HepG2 (cell line): ENCODE measurements around the gene PPP1R14D. TPM values are rescaled to one million over a fixed set of nuclear protein-coding genes. Genes with fewer than 3 reads are reported as not detected.

Source experiments
- MBNL3 ChIP-seq: fragments of 250-450 bp; sonication (Bioruptor Pico); conservative IDR thresholded peaks from 2 replicates; pipeline ENCODE4 v1.8.0; 2022; ENCODE audit warnings: mild to moderate bottlenecking, inconsistent platforms
- MTA1 ChIP-seq: sonication (generic); formaldehyde crosslinking; IDR thresholded peaks from 2 replicates; pipeline ENCODE4 v1.4.0; 2020; ENCODE audit warnings: missing genetic modification reagents, mild to moderate bottlenecking, borderline replicate concordance
- ZFP90 ChIP-seq: sonication (generic); formaldehyde crosslinking; IDR thresholded peaks from 2 replicates; pipeline ENCODE4 v1.8.0; 2022; ENCODE audit warnings: missing genetic modification reagents, mild to moderate bottlenecking, inconsistent platforms, borderline replicate concordance
- ZNF331 ChIP-seq: sonication (generic); formaldehyde crosslinking; IDR thresholded peaks from 2 replicates; pipeline ENCODE4 v1.4.0; 2020; ENCODE audit warnings: missing genetic modification reagents
- polyA plus RNA-seq, 8 experiments: library from polyadenylated mRNA; depleted of rRNA in 3 of 8; stranded (reverse) in 7 of 8; unstranded in 1 of 8; fragments of >200 nt; fragmentation: Illumina TruSeq in 4 of 8; extraction: Trizol in 4 of 8; gene quantifications; 2 replicates each; pipeline versions ENCODE4 v1.2.1 to v1.2.3, GENCODE V29; 2011 to 2016; ENCODE audit warnings: low read depth in 4 of 8, missing spikeins in 1 of 8, mixed read lengths in 1 of 8; ENCODE audit not compliant: insufficient read depth in 1 of 8
- total RNA-seq, 5 experiments: library from RNA; depleted of rRNA; stranded (reverse); fragments of >200 nt; fragmentation: Illumina TruSeq; extraction: Trizol; gene quantifications; 2 replicates each; pipeline ENCODE4 v1.2.3, GENCODE V29; 2016; ENCODE audit warnings: low read depth in 1 of 5
- TF ChIP-seq, protein P1 (sequence below): sonication (generic); formaldehyde crosslinking; IDR thresholded peaks from 2 replicates; pipeline ENCODE4 v1.4.0; 2020; ENCODE audit warnings: mild to moderate bottlenecking, missing genetic modification reagents
- TF ChIP-seq, protein P2 (sequence below): IDR thresholded peaks from 2 replicates; pipeline ENCODE4 v1.6.1; 2016; ENCODE audit warnings: low read depth, missing genetic modification reagents, missing compliant biosample characterization

PPP1R14D gene
- total and polyA plus RNA-seq, 2 of the 13 experiments (the other 11 are each of a cell fraction or from before 2014, with no cell fraction given), result 0.53 to 0.55 TPM

- TF ChIP-seq, protein P1, sequence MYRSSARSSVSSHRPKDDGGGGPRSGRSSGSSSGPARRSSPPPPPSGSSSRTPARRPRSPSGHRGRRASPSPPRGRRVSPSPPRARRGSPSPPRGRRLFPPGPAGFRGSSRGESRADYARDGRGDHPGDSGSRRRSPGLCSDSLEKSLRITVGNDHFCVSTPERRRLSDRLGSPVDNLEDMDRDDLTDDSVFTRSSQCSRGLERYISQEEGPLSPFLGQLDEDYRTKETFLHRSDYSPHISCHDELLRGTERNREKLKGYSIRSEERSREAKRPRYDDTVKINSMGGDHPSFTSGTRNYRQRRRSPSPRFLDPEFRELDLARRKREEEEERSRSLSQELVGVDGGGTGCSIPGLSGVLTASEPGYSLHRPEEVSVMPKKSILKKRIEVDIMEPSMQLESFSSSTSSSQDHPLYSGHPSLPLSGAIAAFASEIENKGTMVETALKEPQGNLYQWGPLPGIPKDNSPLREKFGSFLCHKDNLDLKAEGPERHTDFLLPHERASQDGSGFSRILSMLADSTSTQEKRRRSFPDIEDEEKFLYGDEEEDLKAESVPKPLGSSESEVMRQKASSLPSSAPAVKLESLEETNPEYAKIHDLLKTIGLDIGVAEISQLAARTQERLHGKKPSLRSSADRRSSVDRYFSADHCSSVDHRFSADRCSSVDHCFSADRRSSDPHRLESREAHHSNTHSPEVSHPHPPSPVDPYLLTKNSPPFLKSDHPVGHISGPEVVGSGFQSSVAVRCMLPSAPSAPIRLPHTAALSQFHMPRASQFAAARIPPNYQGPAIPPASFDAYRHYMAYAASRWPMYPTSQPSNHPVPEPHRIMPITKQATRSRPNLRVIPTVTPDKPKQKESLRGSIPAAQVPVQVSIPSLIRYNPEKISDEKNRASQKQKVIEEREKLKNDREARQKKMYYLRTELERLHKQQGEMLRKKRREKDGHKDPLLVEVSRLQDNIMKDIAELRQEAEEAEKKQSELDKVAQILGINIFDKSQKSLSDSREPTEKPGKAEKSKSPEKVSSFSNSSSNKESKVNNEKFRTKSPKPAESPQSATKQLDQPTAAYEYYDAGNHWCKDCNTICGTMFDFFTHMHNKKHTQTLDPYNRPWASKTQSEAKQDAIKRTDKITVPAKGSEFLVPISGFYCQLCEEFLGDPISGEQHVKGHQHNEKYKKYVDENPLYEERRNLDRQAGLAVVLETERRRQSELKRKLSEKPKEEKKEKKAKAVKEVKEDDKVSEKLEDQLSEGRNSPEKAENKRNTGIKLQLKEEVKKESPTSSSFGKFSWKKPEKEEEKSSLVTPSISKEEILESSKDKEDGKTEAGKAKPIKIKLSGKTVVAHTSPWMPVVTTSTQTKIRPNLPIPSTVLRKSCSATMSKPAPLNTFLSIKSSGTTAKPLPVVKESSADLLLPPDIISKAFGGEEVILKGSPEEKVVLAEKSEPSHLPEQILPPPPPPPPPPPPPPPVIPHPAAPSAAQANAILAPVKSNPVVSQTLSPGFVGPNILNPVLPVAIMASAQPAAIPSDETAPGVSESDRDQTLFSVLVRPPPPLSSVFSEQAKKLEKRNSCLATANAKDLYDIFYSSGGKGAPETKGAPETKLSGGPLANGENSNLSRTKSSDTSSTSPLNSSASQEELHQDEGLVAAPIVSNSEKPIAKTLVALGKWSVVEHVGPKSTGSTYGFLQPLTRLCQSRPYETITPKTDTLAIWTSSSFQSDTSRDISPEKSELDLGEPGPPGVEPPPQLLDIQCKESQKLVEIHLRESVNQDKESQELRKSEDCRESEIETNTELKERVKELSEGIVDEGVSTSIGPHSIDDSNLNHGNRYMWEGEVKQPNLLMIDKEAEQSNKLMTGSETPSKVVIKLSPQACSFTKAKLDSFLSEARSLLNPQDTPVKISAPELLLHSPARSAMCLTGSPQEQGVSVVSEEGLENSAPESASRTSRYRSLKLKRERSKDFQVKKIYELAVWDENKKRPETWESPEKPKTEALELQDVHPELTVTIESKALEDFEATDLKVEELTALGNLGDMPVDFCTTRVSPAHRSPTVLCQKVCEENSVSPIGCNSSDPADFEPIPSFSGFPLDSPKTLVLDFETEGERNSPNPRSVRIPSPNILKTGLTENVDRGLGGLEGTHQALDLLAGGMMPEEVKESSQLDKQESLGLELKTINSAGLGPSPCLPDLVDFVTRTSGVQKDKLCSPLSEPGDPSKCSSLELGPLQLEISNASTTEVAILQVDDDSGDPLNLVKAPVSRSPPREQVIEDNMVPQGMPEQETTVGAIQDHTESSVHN (CRISPR knock-in tag), result peak; percentile 81; the same call in 1 of the 2 replicates
- TF ChIP-seq ZFP90 (CRISPR knock-in tag) (peak; percentile 48; the same call in 1 of the 2 replicates), MBNL3 (CRISPR knock-in tag) (no peak), MTA1 (CRISPR knock-in tag) (no peak), ZNF331 (peak; percentile 55)
- TF ChIP-seq, protein P2, sequence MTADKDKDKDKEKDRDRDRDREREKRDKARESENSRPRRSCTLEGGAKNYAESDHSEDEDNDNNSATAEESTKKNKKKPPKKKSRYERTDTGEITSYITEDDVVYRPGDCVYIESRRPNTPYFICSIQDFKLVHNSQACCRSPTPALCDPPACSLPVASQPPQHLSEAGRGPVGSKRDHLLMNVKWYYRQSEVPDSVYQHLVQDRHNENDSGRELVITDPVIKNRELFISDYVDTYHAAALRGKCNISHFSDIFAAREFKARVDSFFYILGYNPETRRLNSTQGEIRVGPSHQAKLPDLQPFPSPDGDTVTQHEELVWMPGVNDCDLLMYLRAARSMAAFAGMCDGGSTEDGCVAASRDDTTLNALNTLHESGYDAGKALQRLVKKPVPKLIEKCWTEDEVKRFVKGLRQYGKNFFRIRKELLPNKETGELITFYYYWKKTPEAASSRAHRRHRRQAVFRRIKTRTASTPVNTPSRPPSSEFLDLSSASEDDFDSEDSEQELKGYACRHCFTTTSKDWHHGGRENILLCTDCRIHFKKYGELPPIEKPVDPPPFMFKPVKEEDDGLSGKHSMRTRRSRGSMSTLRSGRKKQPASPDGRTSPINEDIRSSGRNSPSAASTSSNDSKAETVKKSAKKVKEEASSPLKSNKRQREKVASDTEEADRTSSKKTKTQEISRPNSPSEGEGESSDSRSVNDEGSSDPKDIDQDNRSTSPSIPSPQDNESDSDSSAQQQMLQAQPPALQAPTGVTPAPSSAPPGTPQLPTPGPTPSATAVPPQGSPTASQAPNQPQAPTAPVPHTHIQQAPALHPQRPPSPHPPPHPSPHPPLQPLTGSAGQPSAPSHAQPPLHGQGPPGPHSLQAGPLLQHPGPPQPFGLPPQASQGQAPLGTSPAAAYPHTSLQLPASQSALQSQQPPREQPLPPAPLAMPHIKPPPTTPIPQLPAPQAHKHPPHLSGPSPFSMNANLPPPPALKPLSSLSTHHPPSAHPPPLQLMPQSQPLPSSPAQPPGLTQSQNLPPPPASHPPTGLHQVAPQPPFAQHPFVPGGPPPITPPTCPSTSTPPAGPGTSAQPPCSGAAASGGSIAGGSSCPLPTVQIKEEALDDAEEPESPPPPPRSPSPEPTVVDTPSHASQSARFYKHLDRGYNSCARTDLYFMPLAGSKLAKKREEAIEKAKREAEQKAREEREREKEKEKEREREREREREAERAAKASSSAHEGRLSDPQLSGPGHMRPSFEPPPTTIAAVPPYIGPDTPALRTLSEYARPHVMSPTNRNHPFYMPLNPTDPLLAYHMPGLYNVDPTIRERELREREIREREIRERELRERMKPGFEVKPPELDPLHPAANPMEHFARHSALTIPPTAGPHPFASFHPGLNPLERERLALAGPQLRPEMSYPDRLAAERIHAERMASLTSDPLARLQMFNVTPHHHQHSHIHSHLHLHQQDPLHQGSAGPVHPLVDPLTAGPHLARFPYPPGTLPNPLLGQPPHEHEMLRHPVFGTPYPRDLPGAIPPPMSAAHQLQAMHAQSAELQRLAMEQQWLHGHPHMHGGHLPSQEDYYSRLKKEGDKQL, result no peak
Observed at GRCh38 chr15:40807028-40807887, 21.2 kb downstream of the PPP1R14D start, which contains the start of the genes DNAJC17 and ZFYVE19 (continued).
